OCI-LY3 (cell line): Measurements from ENCODE around the gene BCL7A.

Experiments
- EZH2phosphoT487 ChIP-seq: fragments of 200-600 bp; shearing (Covaris generic); IDR thresholded peaks from 2 replicates; pipeline ENCODE4 v1.6.1; 2018; ENCODE audit warnings: antibody characterized with exemption, mixed run types, low read depth
- TF ChIP-seq, protein P1 (sequence below): fragments of 200-600, 300-600 bp; sonication (generic); IDR thresholded peaks from 2 replicates; pipeline ENCODE4 v1.5.1; 2014; ENCODE audit warnings: antibody characterized with exemption, low read length, low read depth

DNA sequence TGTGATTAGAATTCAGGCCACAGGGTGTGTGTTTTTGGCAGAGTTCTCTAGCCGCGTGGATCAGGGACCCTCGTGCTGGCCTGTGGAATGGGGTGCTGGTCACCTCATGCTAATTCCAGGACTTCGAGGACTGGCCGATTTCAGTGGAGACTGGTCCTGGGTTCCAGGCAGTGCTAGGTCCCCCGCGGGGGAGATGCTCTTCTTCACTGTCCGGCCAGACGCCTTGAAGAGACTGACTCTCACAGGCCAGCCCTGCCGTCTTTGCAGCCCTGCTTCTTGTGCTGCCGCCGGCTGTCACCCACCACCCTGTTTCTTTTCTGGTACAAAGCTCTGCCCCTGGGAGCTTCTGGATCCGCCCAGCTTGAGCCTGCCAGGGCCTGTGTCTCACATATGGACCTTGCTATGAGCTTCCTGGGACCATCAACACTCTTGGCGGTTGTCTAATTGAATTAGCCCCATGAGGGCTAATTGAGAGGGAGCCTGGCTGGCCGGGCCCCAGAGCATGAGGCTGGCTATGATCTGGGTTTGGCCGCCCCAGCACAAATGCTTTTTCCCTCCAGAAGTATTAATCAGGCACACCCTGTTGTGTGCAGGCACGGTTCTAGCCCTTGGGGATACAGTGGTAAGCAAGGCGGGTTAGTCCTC, 65.1 kb downstream of the BCL7A start:
- TF ChIP-seq, protein P1, sequence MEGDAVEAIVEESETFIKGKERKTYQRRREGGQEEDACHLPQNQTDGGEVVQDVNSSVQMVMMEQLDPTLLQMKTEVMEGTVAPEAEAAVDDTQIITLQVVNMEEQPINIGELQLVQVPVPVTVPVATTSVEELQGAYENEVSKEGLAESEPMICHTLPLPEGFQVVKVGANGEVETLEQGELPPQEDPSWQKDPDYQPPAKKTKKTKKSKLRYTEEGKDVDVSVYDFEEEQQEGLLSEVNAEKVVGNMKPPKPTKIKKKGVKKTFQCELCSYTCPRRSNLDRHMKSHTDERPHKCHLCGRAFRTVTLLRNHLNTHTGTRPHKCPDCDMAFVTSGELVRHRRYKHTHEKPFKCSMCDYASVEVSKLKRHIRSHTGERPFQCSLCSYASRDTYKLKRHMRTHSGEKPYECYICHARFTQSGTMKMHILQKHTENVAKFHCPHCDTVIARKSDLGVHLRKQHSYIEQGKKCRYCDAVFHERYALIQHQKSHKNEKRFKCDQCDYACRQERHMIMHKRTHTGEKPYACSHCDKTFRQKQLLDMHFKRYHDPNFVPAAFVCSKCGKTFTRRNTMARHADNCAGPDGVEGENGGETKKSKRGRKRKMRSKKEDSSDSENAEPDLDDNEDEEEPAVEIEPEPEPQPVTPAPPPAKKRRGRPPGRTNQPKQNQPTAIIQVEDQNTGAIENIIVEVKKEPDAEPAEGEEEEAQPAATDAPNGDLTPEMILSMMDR, result no peak
- TF ChIP-seq EZH2phosphoT487, result no peak
